CD4-positive, alpha-beta memory T cell (primary cell): ENCODE measurements around the gene COQ8B. TPM values are rescaled to one million over a fixed set of nuclear protein-coding genes. Genes with fewer than 3 reads are reported as not detected.
A peak's percentile ranks its signal among the peaks of the same experiment; 100 is the strongest.

Source experiments
- CTCF ChIA-PET: fragments of 350-600 bp; sonication (Branson Sonifier 250); formaldehyde crosslinking; loops from one replicate; lab custom pipeline; 2021; ENCODE audit warnings: inconsistent platforms; ENCODE audit not compliant: partially characterized antibody; lab: Charles Lee
- POLR2A ChIA-PET: fragments of 350-600 bp; sonication (Branson Sonifier 250); formaldehyde crosslinking; loops from one replicate; lab custom pipeline; 2021; ENCODE audit not compliant: partially characterized antibody; lab: Charles Lee
- DNase-seq, 5 donors: peaks; one replicate each; pipeline versions ENCODE4 v3.0.0 to v3.0.0-alpha.2; 2020 to 2022; ENCODE audit warnings: mixed read lengths in 1 of 5
- H3K27ac ChIP-seq: one replicate; pipeline ENCODE4 v1.7.0; 2013; ENCODE audit warnings: low read depth, low read length
- H3K27me3 ChIP-seq: 2 replicates; pipeline ENCODE4 v1.7.0; 2013; ENCODE audit warnings: mild to moderate bottlenecking, low read length, moderate library complexity; ENCODE audit not compliant: insufficient read depth
- H3K36me3 ChIP-seq: 2 replicates; pipeline ENCODE4 v1.7.0; 2013; ENCODE audit warnings: mild to moderate bottlenecking, low read length, moderate library complexity; ENCODE audit not compliant: insufficient read depth
- H3K4me1 ChIP-seq: 2 replicates; pipeline ENCODE4 v1.7.0; 2013; ENCODE audit warnings: mild to moderate bottlenecking, low read length, moderate library complexity; ENCODE audit not compliant: insufficient read depth
- H3K4me3 ChIP-seq, 2 donors: one replicate each; pipeline ENCODE4 v1.7.0; 2013; ENCODE audit warnings: low read length in 2 of 2, mild to moderate bottlenecking in 1 of 2
- H3K9me3 ChIP-seq, 2 donors: one replicate each; pipeline ENCODE4 v1.7.0; 2013; ENCODE audit warnings: low read length in 2 of 2, control low read depth in 1 of 2; ENCODE audit not compliant: control insufficient read depth in 1 of 2
- H3K27ac Mint-ChIP-seq, 7 donors: one replicate each; pipeline ENCODE4 v1.8.0; 2020 to 2021; ENCODE audit warnings: mixed read lengths in 7 of 7, mild to moderate bottlenecking in 6 of 7, inconsistent platforms in 3 of 7, moderate library complexity in 3 of 7
- H3K27me3 Mint-ChIP-seq, 2 donors: one replicate each; pipeline ENCODE4 v1.8.0; 2020 to 2021; ENCODE audit warnings: mixed read lengths in 2 of 2
- H3K36me3 Mint-ChIP-seq, 2 donors: one replicate each; pipeline ENCODE4 v1.8.0; 2020 to 2021; ENCODE audit warnings: mixed read lengths in 2 of 2, inconsistent platforms in 1 of 2, mild to moderate bottlenecking in 1 of 2
- H3K4me1 Mint-ChIP-seq, 4 donors: one replicate each; pipeline ENCODE4 v1.8.0; 2020 to 2021; ENCODE audit warnings: mixed read lengths in 4 of 4, mild to moderate bottlenecking in 1 of 4
- H3K4me3 Mint-ChIP-seq, 8 donors: one replicate each; pipeline ENCODE4 v1.8.0; 2020 to 2021; ENCODE audit warnings: mixed read lengths in 8 of 8, mild to moderate bottlenecking in 7 of 8, moderate library complexity in 6 of 8, inconsistent platforms in 3 of 8
- H3K9me3 Mint-ChIP-seq, 8 donors: one replicate each; pipeline ENCODE4 v1.8.0; 2020 to 2021; ENCODE audit warnings: mixed read lengths in 8 of 8, mild to moderate bottlenecking in 5 of 8, inconsistent platforms in 3 of 8, moderate library complexity in 1 of 8
- intact Hi-C: fragments of 100-400 bp; cut with micrococcal nuclease; formaldehyde crosslinking; loops from one replicate; pipeline ENCODE4 v1.15.1; 2023
- polyA plus RNA-seq, 2 donors: library from polyadenylated mRNA; unstranded; fragments of 300-500 nt; fragmentation: Illumina TruSeq; gene quantifications; one replicate each; pipeline ENCODE4 v1.2.3, GENCODE V29; 2021
- total RNA-seq, 2 experiments: library from RNA; stranded (reverse); gene quantifications; one replicate each; pipeline ENCODE4 v1.2.3, GENCODE V29; 2021

The COQ8B gene
- total and polyA plus RNA-seq, 4 experiments from 2014 or later, result 20.2 to 54.7 (median 34.2) TPM

GRCh38 chr19:40693150-40693788 lies 23.4 kb downstream of the COQ8B start:
- no peaks in the 10 kb centered on the region for H3K9me3 ChIP-seq
- Mint-ChIP-seq H3K9me3 (no peaks in the 10 kb centered on the region), H3K4me1 (peaks cover 2 to 6% (median 4%) of the 10 kb centered on the region in 4 donors), H3K27me3 (no peaks in the 10 kb centered on the region), H3K27ac (peak overlapping the region in 2 of 7 donors; percentile 18 to 69), H3K36me3 (peaks cover 4 to 15% of the 10 kb centered on the region in 2 donors), H3K4me3 (peak overlapping the region in 1 of 8 donors; percentile 15)
- H3K4me1 ChIP-seq, result peaks cover 8% of the 10 kb centered on the region
- intact Hi-C loops, result no loop called here
- no peaks in the 10 kb centered on the region for H3K27me3 ChIP-seq
- no peaks in the 10 kb centered on the region for H3K36me3 ChIP-seq
- no peak for DNase-seq
- no peak overlapping the region for H3K4me3 ChIP-seq
- ChIA-PET POLR2A (no interaction called here), CTCF (no interaction called here)
- H3K27ac ChIP-seq, result no peak overlapping the region

GRCh38 chr19:40692212-40692551 lies 24.5 kb downstream of the COQ8B start:
- H3K9me3 ChIP-seq, result no peaks in the 10 kb centered on the region
- peaks cover 8% of the 10 kb centered on the region for H3K4me1 ChIP-seq
- Mint-ChIP-seq H3K4me3 (peak overlapping the region in 3 of 8 donors; percentile 9 to 57 (median 46)), H3K27ac (peak overlapping the region in 2 of 7 donors; percentile 41 to 63), H3K27me3 (no peaks in the 10 kb centered on the region), H3K4me1 (peaks cover 2 to 6% (median 4%) of the 10 kb centered on the region in 4 donors), H3K36me3 (peaks cover 4 to 15% of the 10 kb centered on the region in 2 donors), H3K9me3 (no peaks in the 10 kb centered on the region)
- no peak for DNase-seq
- H3K27me3 ChIP-seq, result no peaks in the 10 kb centered on the region
- H3K27ac ChIP-seq, result no peak overlapping the region
- no peak overlapping the region for H3K4me3 ChIP-seq
- CTCF ChIA-PET, result no interaction called here
- POLR2A ChIA-PET, result no interaction called here
- intact Hi-C loops, result no loop called here
- H3K36me3 ChIP-seq, result no peaks in the 10 kb centered on the region

- no peaks in the 10 kb centered on the region for H3K9me3 ChIP-seq
- H3K27me3 ChIP-seq, result no peaks in the 10 kb centered on the region
- peak overlapping the region in 1 of 2 donors; percentile 66 for H3K4me3 ChIP-seq
- peak overlapping the region; percentile 60 for H3K27ac ChIP-seq
- no peak for DNase-seq
- H3K36me3 ChIP-seq, result no peaks in the 10 kb centered on the region
- Mint-ChIP-seq H3K4me1 (peaks cover 2 to 6% (median 4%) of the 10 kb centered on the region in 4 donors), H3K9me3 (no peaks in the 10 kb centered on the region), H3K36me3 (peaks cover 4 to 13% of the 10 kb centered on the region in 2 donors), H3K27me3 (no peaks in the 10 kb centered on the region), H3K27ac (peak overlapping the region in 4 of 7 donors; percentile 19 to 86 (median 60)), H3K4me3 (peak overlapping the region in 6 of 8 donors; percentile 3 to 67 (median 41))
- peaks cover 8% of the 10 kb centered on the region for H3K4me1 ChIP-seq
- intact Hi-C loops, result no loop called here
- ChIA-PET POLR2A (interaction anchor here (0.8 to 2.0 kb wide), 9 partner anchors 8 to 572 kb away, joined by 3 to 16 read pairs (median 8); partner anchors contain the start of genes ACTMAP, COQ8B, HNRNPUL1 and ITPKC), CTCF (interaction anchor here (0.5 to 0.9 kb wide), 2 partner anchors 129 to 571 kb away, joined by 3 to 4 read pairs; no protein-coding TSS in a partner anchor)
Observed at GRCh38 chr19:40691421-40692211, 25.1 kb downstream of the COQ8B start.

- peak overlapping the region; percentile 60 for H3K27ac ChIP-seq
- peaks cover 1 to 12% of the 10 kb centered on the region in 2 donors for H3K36me3 Mint-ChIP-seq
- H3K4me3 Mint-ChIP-seq, result peak overlapping the region; percentile 85 to 94 (median 90)
- peak overlapping the region; percentile 61 to 97 (median 92) for H3K27ac Mint-ChIP-seq
- H3K4me3 ChIP-seq, result peak overlapping the region; percentile 66 to 73
- no peaks in the 10 kb centered on the region for H3K9me3 ChIP-seq
- DNase-seq, result peak; percentile 78 to 85 (median 80)
- POLR2A ChIA-PET, result interaction anchor here (0.7 to 2.0 kb wide), 11 partner anchors 9 to 573 kb away, joined by 3 to 16 read pairs (median 3); partner anchors contain the start of genes ACTMAP, COQ8B, EGLN2 and HNRNPUL1
- no peaks in the 10 kb centered on the region for H3K9me3 Mint-ChIP-seq
- peaks cover 8% of the 10 kb centered on the region for H3K4me1 ChIP-seq
- H3K36me3 ChIP-seq, result no peaks in the 10 kb centered on the region
- intact Hi-C loops, result loop anchor here (1.0 kb wide), 3 partner anchors 24 to 128 kb away; partner anchors contain the start of gene ACTMAP
- CTCF ChIA-PET, result interaction anchor here (0.5 to 0.9 kb wide), 3 partner anchors 62 to 572 kb away, joined by 3 to 4 read pairs (median 3); no protein-coding TSS in a partner anchor
- peaks cover 2 to 6% (median 4%) of the 10 kb centered on the region in 4 donors for H3K4me1 Mint-ChIP-seq
- H3K27me3 ChIP-seq, result no peaks in the 10 kb centered on the region
- no peaks in the 10 kb centered on the region for H3K27me3 Mint-ChIP-seq
Observed at GRCh38 chr19:40690693-40691420, 25.8 kb downstream of the COQ8B start.

GRCh38 chr19:40690050-40690692 lies 26.5 kb downstream of the COQ8B start, which contains the start of gene NUMBL:
Gene NUMBL (minus strand): TSS chr19:40690651. CDS start chr19:40690483, 168 bp downstream.
- Mint-ChIP-seq H3K27me3 (no peaks in the 10 kb centered on the region), H3K4me3 (peak within 1 kb of the TSS; percentile 85 to 94 (median 90)), H3K36me3 (peaks cover 6 to 13% of the 10 kb centered on the region in 2 donors), H3K27ac (peak within 1 kb of the TSS; percentile 61 to 97 (median 92)), H3K4me1 (peaks cover 2 to 6% (median 4%) of the 10 kb centered on the region in 4 donors), H3K9me3 (no peaks in the 10 kb centered on the region)
- Histone ChIP-seq H3K9me3 (no peaks in the 10 kb centered on the region), H3K36me3 (no peaks in the 10 kb centered on the region), H3K4me3 (peak within 1 kb of the TSS; percentile 66 to 73), H3K27ac (peak within 1 kb of the TSS; percentile 60), H3K27me3 (no peaks in the 10 kb centered on the region), H3K4me1 (peaks cover 8% of the 10 kb centered on the region)
- intact Hi-C loops, result loop anchor here (1.0 kb wide), 3 partner anchors 25 to 129 kb away; partner anchors contain the start of gene ACTMAP
- POLR2A ChIA-PET, result interaction anchor here (0.7 to 2.0 kb wide), 8 partner anchors 9 to 574 kb away, joined by 3 to 16 read pairs (median 10); partner anchors contain the start of genes ACTMAP, COQ8B, EGLN2 and HNRNPUL1
- DNase-seq, result no peak
- CTCF ChIA-PET, result interaction anchor here (0.7 kb wide), 1 partner anchor 63 kb away, joined by 3 read pairs; no protein-coding TSS in a partner anchor
